C4-2B (cell line): Measurements from ENCODE around the gene AMIGO2.

Source experiments
- CTCF ChIP-seq: fragments of 450-650 bp; conservative IDR thresholded peaks from 2 replicates; pipeline ENCODE4 v1.5.1; 2017; ENCODE audit warnings: mild to moderate bottlenecking
- ZFX ChIP-seq: fragments of 450-650 bp; IDR thresholded peaks from 2 replicates; pipeline ENCODE4 v1.6.1; 2017

- TF ChIP-seq CTCF (no peak), ZFX (no peak)
Measured at GRCh38 chr12:47100160-47100559, 20.4 kb upstream of the AMIGO2 start.
